Ascending aorta (tissue), 2 donors: ENCODE results near the gene MAPK10. TPM values are rescaled to one million over a fixed set of nuclear protein-coding genes. Genes with fewer than 3 reads are reported as not detected.

ENCODE experiments used
- DNase-seq, 2 donors: peaks; one replicate each; pipeline ENCODE4 v3.0.0-alpha.2; 2019; ENCODE audit warnings: low spot score in 2 of 2
- H3K27ac ChIP-seq, 2 donors: fragments of 200-600 bp; sonication (generic); one replicate each; pipeline ENCODE4 v1.5.1; 2016 to 2017; ENCODE audit warnings: mild to moderate bottlenecking in 1 of 2
- H3K27me3 ChIP-seq: fragments of 200-600 bp; sonication (generic); one replicate; pipeline ENCODE4 v1.5.1; 2017
- H3K36me3 ChIP-seq, 2 donors: fragments of 200-600 bp; sonication (generic); one replicate each; pipeline ENCODE4 v1.5.1; 2016
- H3K4me1 ChIP-seq, 2 donors: fragments of 200-600 bp; sonication (generic); one replicate each; pipeline ENCODE4 v1.5.1; 2016 to 2017; ENCODE audit warnings: mild to moderate bottlenecking in 1 of 2
- H3K4me3 ChIP-seq, 2 donors: fragments of 200-600 bp; sonication (generic); one replicate each; pipeline ENCODE4 v1.5.1; 2016 to 2017; ENCODE audit warnings: mild to moderate bottlenecking in 1 of 2
- H3K9me3 ChIP-seq, 2 donors: fragments of 200-600 bp; sonication (generic); one replicate each; pipeline ENCODE4 v1.5.1; 2016
- CTCF ChIP-seq, 3 experiments: fragments of 200-600 bp in 2 of 3; fragments of 450-650 bp in 1 of 3; sonication (generic) in 2 of 3; IDR thresholded peaks; one replicate each; pipeline ENCODE4 v1.5.1; 2016 to 2019; ENCODE audit warnings: antibody characterized with exemption in 3 of 3, mild to moderate bottlenecking in 1 of 3, moderate library complexity in 1 of 3
- intact Hi-C: fragments of 100-400 bp; cut with DNase I; formaldehyde crosslinking; loops from one replicate; pipeline ENCODE4 v1.15.1; 2023
- total RNA-seq: library from RNA; depleted of rRNA; stranded (reverse); fragments of >200 nt; gene quantifications from one replicate; pipeline ENCODE4 v1.1.0, GENCODE V29; 2016

MAPK10 gene
- total RNA-seq, 1 donor from 2014 or later = 9.3 TPM

GRCh38 chr4:86114563-86114962 is 245.3 kb downstream of the MAPK10 start:
- no peak for TF ChIP-seq CTCF (IDR thresholded peaks at IDR 0.05)
- DNase-seq = peak in 1 of 2 donors; percentile 44
- Histone ChIP-seq H3K9me3 (peaks cover 0 to 30% of the 10 kb centered on the region in 2 donors), H3K27me3 (no peaks in the 10 kb centered on the region), H3K27ac (no peak overlapping the region), H3K36me3 (no peaks in the 10 kb centered on the region), H3K4me3 (no peak overlapping the region), H3K4me1 (no peaks in the 10 kb centered on the region)
- intact Hi-C loops = no loop called here

- no peak for DNase-seq
- Histone ChIP-seq H3K9me3 (peaks cover 0 to 30% of the 10 kb centered on the region in 2 donors), H3K4me1 (no peaks in the 10 kb centered on the region), H3K36me3 (no peaks in the 10 kb centered on the region), H3K27me3 (no peaks in the 10 kb centered on the region), H3K4me3 (no peak overlapping the region), H3K27ac (no peak overlapping the region)
- intact Hi-C loops = no loop called here
- TF ChIP-seq CTCF (IDR thresholded peaks at IDR 0.05) = no peak
These were observed 251.0 kb downstream of the MAPK10 start for GRCh38 chr4:86108834-86109233.

- H3K27ac ChIP-seq = no peak overlapping the region
- no peaks in the 10 kb centered on the region for H3K4me1 ChIP-seq
- no peak for DNase-seq
- no peak for TF ChIP-seq CTCF (IDR thresholded peaks at IDR 0.05)
- H3K27me3 ChIP-seq = no peaks in the 10 kb centered on the region
- intact Hi-C loops = no loop called here
- H3K36me3 ChIP-seq = no peaks in the 10 kb centered on the region
- H3K9me3 ChIP-seq = peaks cover 0 to 30% of the 10 kb centered on the region in 2 donors
- no peak overlapping the region for H3K4me3 ChIP-seq
These were observed 251.7 kb downstream of the MAPK10 start for GRCh38 chr4:86108137-86108536.

GRCh38 chr4:86107112-86107511 is 252.7 kb downstream of the MAPK10 start:
- no peak for TF ChIP-seq CTCF (IDR thresholded peaks at IDR 0.05)
- Histone ChIP-seq H3K36me3 (no peaks in the 10 kb centered on the region), H3K27me3 (no peaks in the 10 kb centered on the region), H3K27ac (no peak overlapping the region), H3K4me3 (peak overlapping the region in 1 of 2 donors; percentile 17), H3K9me3 (peaks cover 0 to 25% of the 10 kb centered on the region in 2 donors), H3K4me1 (no peaks in the 10 kb centered on the region)
- intact Hi-C loops = no loop called here
- no peak for DNase-seq

GRCh38 chr4:86106475-86106874 is 253.4 kb downstream of the MAPK10 start:
- intact Hi-C loops = no loop called here
- Histone ChIP-seq H3K4me1 (no peaks in the 10 kb centered on the region), H3K4me3 (no peak overlapping the region), H3K27me3 (no peaks in the 10 kb centered on the region), H3K36me3 (no peaks in the 10 kb centered on the region), H3K27ac (no peak overlapping the region), H3K9me3 (peaks cover 0 to 19% of the 10 kb centered on the region in 2 donors)
- DNase-seq = no peak
- TF ChIP-seq CTCF (IDR thresholded peaks at IDR 0.05) = no peak

GRCh38 chr4:86101841-86102240 is 258.0 kb downstream of the MAPK10 start:
- Histone ChIP-seq H3K27ac (no peak overlapping the region), H3K9me3 (no peaks in the 10 kb centered on the region), H3K4me1 (no peaks in the 10 kb centered on the region), H3K27me3 (no peaks in the 10 kb centered on the region), H3K4me3 (no peak overlapping the region), H3K36me3 (no peaks in the 10 kb centered on the region)
- intact Hi-C loops = no loop called here
- DNase-seq = no peak
- TF ChIP-seq CTCF (IDR thresholded peaks at IDR 0.05) = no peak
